IPS DF 6.9 (cell line): ENCODE measurements around the gene UGCG.
"Not testable (repeated sequence)": the region's sequence is repeated elsewhere in the genome, so short reads cannot be mapped to it uniquely, and the experiment has no call there.

Source experiments
- DNase-seq: peaks from one replicate; pipeline ENCODE4 v3.0.0-alpha.2; 2013; ENCODE audit warnings: low read depth, low spot score
- H3K27ac ChIP-seq: one replicate; pipeline ENCODE4 v1.5.1; 2013; ENCODE audit warnings: low read length, control low read depth
- H3K27me3 ChIP-seq: 2 replicates; pipeline ENCODE4 v1.6.1; 2013; ENCODE audit warnings: mild to moderate bottlenecking, low read length; ENCODE audit not compliant: control insufficient read depth, insufficient read depth
- H3K36me3 ChIP-seq: 2 replicates; pipeline ENCODE4 v1.6.1; 2013; ENCODE audit warnings: low read length; ENCODE audit not compliant: control insufficient read depth, insufficient read depth
- H3K4me1 ChIP-seq: 2 replicates; pipeline ENCODE4 v1.6.1; 2013; ENCODE audit warnings: low read length; ENCODE audit not compliant: control insufficient read depth, insufficient read depth
- H3K4me3 ChIP-seq: 2 replicates; pipeline ENCODE4 v1.5.1; 2013; ENCODE audit warnings: mild to moderate bottlenecking, low read length
- H3K9me3 ChIP-seq: 2 replicates; pipeline ENCODE4 v1.6.1; 2013; ENCODE audit warnings: low read length, inconsistent platforms; ENCODE audit not compliant: control insufficient read depth, insufficient read depth
- WGBS: extraction: QIAGEN DNeasy Blood & Tissue Kit; methylation state at CpG from one replicate; pipeline ENCODE4 v1.1.7; 2013; ENCODE audit warnings: mixed read lengths, missing lambda C conversion rate; ENCODE audit not compliant: insufficient read length, insufficient coverage; 5-methylcytosine and 5-hydroxymethylcytosine counted together

UGCG gene

GRCh38 chr9:111890334-111890733, 6.3 kb upstream of the UGCG start:
- Histone ChIP-seq H3K4me3 (no peak overlapping the region), H3K9me3 (no peaks in the 10 kb centered on the region), H3K4me1 (no peaks in the 10 kb centered on the region), H3K27me3 (no peaks in the 10 kb centered on the region), H3K27ac (no peak overlapping the region), H3K36me3 (no peaks in the 10 kb centered on the region)
- DNase-seq = no peak
- WGBS = no CpG with 5 or more reads among the region's 2 CpGs

- not testable (repeated sequence) for H3K27me3 ChIP-seq, DNase-seq, H3K4me1 ChIP-seq, H3K9me3 ChIP-seq, H3K27ac ChIP-seq, H3K36me3 ChIP-seq, H3K4me3 ChIP-seq
- WGBS = no CpG with 5 or more reads among the region's 3 CpGs
Observed at GRCh38 chr9:111890867-111891266, 5.7 kb upstream of the UGCG start.

DNA sequence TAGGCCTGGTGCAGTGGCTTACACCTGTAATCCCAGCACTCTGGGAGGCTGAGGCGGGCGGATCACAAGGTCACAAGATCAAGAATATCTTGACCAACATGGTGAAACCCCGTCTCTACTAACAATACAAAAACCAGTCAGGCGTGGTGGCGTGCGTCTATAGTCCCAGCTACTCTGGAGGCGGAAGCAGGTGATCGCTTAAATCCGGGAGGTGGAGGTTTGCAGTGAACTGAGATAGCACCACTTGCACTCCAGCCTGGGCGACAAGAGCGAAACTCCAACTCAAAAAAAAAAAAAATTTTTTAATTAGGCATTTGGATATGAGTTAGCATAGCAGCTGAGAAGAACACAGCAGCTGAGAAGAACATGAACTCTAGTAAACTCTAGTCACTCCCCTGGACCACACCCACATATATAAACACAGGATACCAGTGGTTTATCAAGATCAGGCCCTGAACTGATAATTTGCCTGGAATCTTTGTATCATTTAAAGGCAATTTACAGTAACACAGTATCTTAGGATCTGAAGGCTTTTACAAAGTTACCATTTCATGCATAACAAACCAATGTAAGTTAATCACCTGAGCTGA, 4.6 kb upstream of the UGCG start:
- no peaks in the 10 kb centered on the region for H3K27me3 ChIP-seq
- WGBS = no CpG with 5 or more reads among the region's 11 CpGs
- no peak for DNase-seq
- no peak overlapping the region for H3K27ac ChIP-seq
- H3K36me3 ChIP-seq = no peaks in the 10 kb centered on the region
- no peak overlapping the region for H3K4me3 ChIP-seq
- no peaks in the 10 kb centered on the region for H3K4me1 ChIP-seq
- no peaks in the 10 kb centered on the region for H3K9me3 ChIP-seq

GRCh38 chr9:111896942-111897600, 457 bp downstream of the UGCG start:
- no peaks in the 10 kb centered on the region for H3K9me3 ChIP-seq
- no peaks in the 10 kb centered on the region for H3K36me3 ChIP-seq
- no peaks in the 10 kb centered on the region for H3K27me3 ChIP-seq
- peak overlapping the region; percentile 81 for H3K4me3 ChIP-seq
- DNase-seq = no peak
- H3K4me1 ChIP-seq = no peaks in the 10 kb centered on the region
- H3K27ac ChIP-seq = no peak overlapping the region
- no CpG with 5 or more reads among the region's 68 CpGs for WGBS

DNA sequence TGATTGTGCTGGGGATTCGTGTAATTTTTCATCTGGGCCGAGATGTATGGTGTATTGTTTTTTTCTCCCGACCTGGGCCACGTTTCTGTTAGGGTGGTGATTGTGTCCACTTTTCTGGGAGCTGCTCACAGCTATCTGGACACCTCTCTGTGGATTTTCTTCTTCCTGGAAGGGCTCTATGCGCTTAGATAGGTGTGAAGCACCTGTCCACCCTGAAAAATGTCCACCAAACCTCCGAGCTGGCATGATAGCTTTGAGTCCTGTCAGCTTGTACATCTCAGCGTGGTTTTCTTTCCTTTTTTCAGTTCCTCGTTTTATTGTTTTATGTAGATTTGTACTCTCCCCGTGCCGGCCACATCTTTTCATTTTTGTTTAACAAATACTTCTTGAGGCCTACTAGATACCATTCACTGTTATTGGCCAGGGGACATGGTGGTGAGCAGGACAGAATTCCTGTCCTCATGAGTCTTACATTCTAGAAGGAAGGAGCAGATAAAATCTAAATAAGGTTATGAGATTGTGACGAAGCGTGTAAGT, 1.1 kb downstream of the UGCG start:
- Histone ChIP-seq H3K36me3 (no peaks in the 10 kb centered on the region), H3K4me1 (no peaks in the 10 kb centered on the region)

GRCh38 chr9:111898331-111899096, 1.9 kb downstream of the UGCG start:
- Histone ChIP-seq H3K4me3 (no peak overlapping the region), H3K4me1 (no peaks in the 10 kb centered on the region), H3K27ac (no peak overlapping the region), H3K9me3 (no peaks in the 10 kb centered on the region), H3K27me3 (no peaks in the 10 kb centered on the region), H3K36me3 (no peaks in the 10 kb centered on the region)
- no CpG with 5 or more reads among the region's 4 CpGs for WGBS
- no peak for DNase-seq

More for the DNA sequence above, 1.1 kb downstream of the UGCG start:
- H3K27ac ChIP-seq = no peak overlapping the region
- no peak for DNase-seq
- H3K27me3 ChIP-seq = no peaks in the 10 kb centered on the region
- WGBS = 100% methylated on average over 2 of the region's 12 CpGs
- no peaks in the 10 kb centered on the region for H3K9me3 ChIP-seq
- H3K4me3 ChIP-seq = peak overlapping the region; percentile 81; the same call in 1 of the 2 replicates

GRCh38 chr9:111900151-111900857, 3.7 kb downstream of the UGCG start:
- no peak overlapping the region for H3K4me3 ChIP-seq
- H3K9me3 ChIP-seq = no peaks in the 10 kb centered on the region
- H3K27ac ChIP-seq = no peak overlapping the region
- no peak for DNase-seq
- H3K4me1 ChIP-seq = no peaks in the 10 kb centered on the region
- H3K27me3 ChIP-seq = no peaks in the 10 kb centered on the region
- no CpG with 5 or more reads among the region's 6 CpGs for WGBS
- no peaks in the 10 kb centered on the region for H3K36me3 ChIP-seq

GRCh38 chr9:111900858-111901612, 4.4 kb downstream of the UGCG start:
- Histone ChIP-seq H3K27me3 (no peaks in the 10 kb centered on the region), H3K9me3 (no peaks in the 10 kb centered on the region), H3K4me1 (no peaks in the 10 kb centered on the region), H3K27ac (no peak overlapping the region), H3K4me3 (no peak overlapping the region), H3K36me3 (no peaks in the 10 kb centered on the region)
- WGBS = no CpG with 5 or more reads among the region's 15 CpGs
- DNase-seq = no peak

- H3K4me1 ChIP-seq = no peaks in the 10 kb centered on the region
- H3K27ac ChIP-seq = no peak overlapping the region
- no peaks in the 10 kb centered on the region for H3K36me3 ChIP-seq
- no peak overlapping the region for H3K4me3 ChIP-seq
- DNase-seq = no peak
- H3K27me3 ChIP-seq = no peaks in the 10 kb centered on the region
- H3K9me3 ChIP-seq = no peaks in the 10 kb centered on the region
- WGBS = no CpG with 5 or more reads among the region's 8 CpGs
Observed at GRCh38 chr9:111902391-111903139, 6.0 kb downstream of the UGCG start.
